ENCODE measurements around the gene IP6K1. TPM values are rescaled to one million over a fixed set of nuclear protein-coding genes. Genes with fewer than 3 reads are reported as not detected.
"Not testable (repeated sequence)": the region's sequence is repeated elsewhere in the genome, so short reads cannot be mapped to it uniquely, and the experiment has no call there.

The IP6K1 gene
- total RNA-seq, 2 donors from 2014 or later: 54.1 to 56.4 TPM

- H3K36me3 Mint-ChIP-seq (ENCODE audit: low read depth); ATAC-seq; H3K9me3 ChIP-seq (ENCODE audit: control insufficient read depth, low read length, poor library complexity, severe bottlenecking); H3K27me3 Mint-ChIP-seq; DNase-seq: not testable (repeated sequence)
- Mint-ChIP-seq H3K27ac (peak overlapping the region; percentile 98), H3K4me3 (peak overlapping the region; percentile 98), H3K4me1 (peaks cover 26% of the 10 kb centered on the region)
Measured at GRCh38 chr3:49688338-49689045, 97.8 kb downstream of the IP6K1 start.

DNA sequence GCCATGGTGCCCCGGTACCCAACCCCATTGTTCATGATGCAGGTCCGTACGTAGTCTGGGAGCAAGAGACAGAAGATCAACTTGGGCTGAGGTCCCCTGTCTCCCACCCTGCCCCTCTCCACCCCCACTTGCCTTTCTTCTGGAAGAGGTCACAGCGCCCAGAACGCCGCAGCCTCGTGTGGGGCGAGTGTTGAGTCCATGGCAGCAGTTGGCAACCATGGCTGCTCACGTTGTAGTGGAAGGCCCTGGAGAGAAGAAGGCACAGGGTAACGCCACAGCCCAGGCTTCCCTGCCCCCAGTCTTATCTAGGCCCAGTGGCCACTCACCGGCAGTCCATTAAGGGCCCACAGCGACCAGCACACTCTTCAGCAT lies 98.9 kb downstream of the IP6K1 start:
- ATAC-seq; H3K27me3 Mint-ChIP-seq; H3K27ac Mint-ChIP-seq; DNase-seq; H3K9me3 ChIP-seq (ENCODE audit: control insufficient read depth, low read length, poor library complexity, severe bottlenecking); H3K36me3 Mint-ChIP-seq (ENCODE audit: low read depth): not testable (repeated sequence)
- Mint-ChIP-seq H3K4me1 (peaks cover 25% of the 10 kb centered on the region), H3K4me3 (peak overlapping the region; percentile 71)

- H3K27me3 Mint-ChIP-seq; H3K9me3 ChIP-seq (ENCODE audit: control insufficient read depth, low read length, poor library complexity, severe bottlenecking); H3K27ac Mint-ChIP-seq; H3K36me3 Mint-ChIP-seq (ENCODE audit: low read depth): not testable (repeated sequence)
- peaks cover 25% of the 10 kb centered on the region for H3K4me1 Mint-ChIP-seq
- peak overlapping the region; percentile 71 for H3K4me3 Mint-ChIP-seq
- DNase-seq (peak in 1 of 3 donors; percentile 39), ATAC-seq (peak; percentile 10)
Measured at GRCh38 chr3:49686769-49687423, 99.4 kb downstream of the IP6K1 start.

GRCh38 chr3:49686346-49686745 lies 100.0 kb downstream of the IP6K1 start:
- H3K36me3 Mint-ChIP-seq (ENCODE audit: low read depth); H3K27ac Mint-ChIP-seq; H3K27me3 Mint-ChIP-seq; H3K9me3 ChIP-seq (ENCODE audit: control insufficient read depth, low read length, poor library complexity, severe bottlenecking): not testable (repeated sequence)
- Mint-ChIP-seq H3K4me1 (peaks cover 25% of the 10 kb centered on the region), H3K4me3 (peak overlapping the region; percentile 71)
- ATAC-seq (peak; percentile 24), DNase-seq (peak in 1 of 3 donors; percentile 33)

DNA sequence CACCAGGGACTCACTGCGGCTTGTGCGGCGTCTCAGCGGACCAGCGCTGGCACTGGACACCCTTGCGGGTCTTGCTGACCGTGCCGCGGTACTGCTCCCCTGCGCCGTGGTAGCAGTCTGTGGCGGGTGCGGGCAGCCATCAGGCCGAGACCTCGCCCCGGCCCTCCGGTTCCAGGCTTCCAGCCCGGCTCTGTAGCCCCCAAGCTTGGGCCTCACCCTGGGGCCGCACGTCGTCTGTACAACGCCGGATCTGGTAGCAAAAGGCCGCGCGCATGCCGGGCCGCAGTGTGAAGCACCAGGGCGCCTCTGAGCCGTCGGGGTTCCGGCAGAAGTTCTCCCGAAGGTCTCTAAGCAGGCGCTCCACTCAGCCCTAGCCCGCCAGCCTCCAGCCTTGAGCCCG lies 100.5 kb downstream of the IP6K1 start:
- not testable (repeated sequence) for ATAC-seq; H3K27me3 Mint-ChIP-seq; H3K36me3 Mint-ChIP-seq (ENCODE audit: low read depth); H3K27ac Mint-ChIP-seq; H3K9me3 ChIP-seq (ENCODE audit: control insufficient read depth, low read length, poor library complexity, severe bottlenecking); DNase-seq
- peak overlapping the region; percentile 71 for H3K4me3 Mint-ChIP-seq
- H3K4me1 Mint-ChIP-seq: peaks cover 21% of the 10 kb centered on the region

DNA sequence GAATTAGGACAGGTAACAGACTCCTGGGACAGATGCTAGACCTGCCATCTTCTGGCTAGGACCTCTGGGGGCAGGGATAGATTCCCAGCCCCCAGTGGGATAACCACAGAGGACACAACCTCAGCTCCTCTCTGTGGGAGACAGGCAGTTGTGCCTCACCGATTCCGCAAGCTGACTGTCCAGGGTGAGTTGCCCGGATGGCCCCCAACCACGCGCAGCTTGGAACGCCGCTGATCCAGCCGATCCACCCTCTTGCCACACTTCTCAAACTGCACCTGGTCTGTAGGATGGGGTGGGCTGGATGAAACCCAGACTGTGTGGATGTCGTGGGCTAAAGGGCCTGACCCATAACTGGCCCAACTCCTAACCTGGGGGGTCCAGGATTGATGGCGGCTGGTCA lies 101.2 kb downstream of the IP6K1 start:
- H3K27me3 Mint-ChIP-seq; ATAC-seq; H3K9me3 ChIP-seq (ENCODE audit: control insufficient read depth, low read length, poor library complexity, severe bottlenecking); H3K27ac Mint-ChIP-seq; H3K36me3 Mint-ChIP-seq (ENCODE audit: low read depth); DNase-seq: not testable (repeated sequence)
- Mint-ChIP-seq H3K4me1 (peaks cover 17% of the 10 kb centered on the region), H3K4me3 (peak overlapping the region; percentile 21)

- peaks cover 18% of the 10 kb centered on the region for H3K4me1 Mint-ChIP-seq
- not testable (repeated sequence) for H3K9me3 ChIP-seq (ENCODE audit: control insufficient read depth, low read length, poor library complexity, severe bottlenecking); H3K27ac Mint-ChIP-seq; H3K36me3 Mint-ChIP-seq (ENCODE audit: low read depth); DNase-seq; H3K4me3 Mint-ChIP-seq; ATAC-seq; H3K27me3 Mint-ChIP-seq
Measured at GRCh38 chr3:49684453-49684852, 101.9 kb downstream of the IP6K1 start.

- H3K36me3 Mint-ChIP-seq (ENCODE audit: low read depth): peaks cover 10% of the 10 kb centered on the region
- DNase-seq: no peak
- peaks cover 9% of the 10 kb centered on the region for H3K4me1 Mint-ChIP-seq
- no peaks in the 10 kb centered on the region for H3K9me3 ChIP-seq (ENCODE audit: control insufficient read depth, low read length, poor library complexity, severe bottlenecking)
- H3K4me3 Mint-ChIP-seq: no peak overlapping the region
- H3K27me3 Mint-ChIP-seq: peaks cover 5% of the 10 kb centered on the region
- ATAC-seq: no peak
- no peak overlapping the region for H3K27ac Mint-ChIP-seq
Measured at GRCh38 chr3:49683162-49683561, 103.2 kb downstream of the IP6K1 start.

DNA sequence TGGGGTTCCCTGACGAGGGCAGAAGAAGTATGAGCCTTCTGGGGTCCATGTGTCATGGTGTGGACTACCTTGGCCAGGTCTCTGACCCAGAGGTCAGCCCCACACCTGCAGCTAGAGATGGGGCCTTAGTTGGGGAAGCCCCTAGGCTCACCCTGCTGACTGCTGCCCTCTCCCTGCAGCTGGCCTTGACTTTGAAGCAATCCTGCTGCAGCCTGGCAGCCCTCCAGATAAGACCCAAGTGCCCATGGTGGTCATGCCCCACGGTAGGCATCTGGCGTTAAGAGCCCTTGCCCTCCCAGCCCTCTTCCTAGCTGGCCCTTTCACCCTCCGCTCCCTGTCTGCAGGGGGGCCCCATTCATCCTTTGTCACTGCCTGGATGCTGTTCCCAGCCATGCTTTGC lies 104.8 kb downstream of the IP6K1 start:
- ATAC-seq: no peak
- H3K4me1 Mint-ChIP-seq: peaks cover 9% of the 10 kb centered on the region
- H3K9me3 ChIP-seq (ENCODE audit: control insufficient read depth, low read length, poor library complexity, severe bottlenecking): no peaks in the 10 kb centered on the region
- DNase-seq: no peak
- H3K27me3 Mint-ChIP-seq: no peaks in the 10 kb centered on the region
- no peak overlapping the region for H3K4me3 Mint-ChIP-seq
- H3K27ac Mint-ChIP-seq: no peak overlapping the region
- H3K36me3 Mint-ChIP-seq (ENCODE audit: low read depth): peaks cover 10% of the 10 kb centered on the region

DNA sequence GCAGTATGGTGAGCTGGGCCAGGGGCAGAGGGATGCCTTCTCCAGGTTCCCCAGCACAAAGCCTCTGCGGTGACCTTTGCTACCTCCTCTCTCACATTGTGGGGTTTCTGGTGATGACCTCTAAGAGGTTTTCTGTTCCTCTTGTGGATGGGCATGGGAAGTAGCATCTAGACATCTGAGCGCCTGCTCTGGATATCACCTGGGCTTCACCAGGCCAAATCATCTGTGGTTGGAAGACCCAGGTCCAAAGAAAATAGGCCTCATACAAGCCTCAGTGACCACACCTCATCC lies 105.2 kb downstream of the IP6K1 start:
- Mint-ChIP-seq H3K27me3 (no peaks in the 10 kb centered on the region), H3K4me1 (peaks cover 10% of the 10 kb centered on the region), H3K27ac (no peak overlapping the region), H3K4me3 (no peak overlapping the region), H3K36me3 (ENCODE audit: low read depth) (peaks cover 10% of the 10 kb centered on the region)
- ATAC-seq (no peak), DNase-seq (no peak)
- H3K9me3 ChIP-seq (ENCODE audit: control insufficient read depth, low read length, poor library complexity, severe bottlenecking): no peaks in the 10 kb centered on the region

GRCh38 chr3:49680493-49681231 lies 105.7 kb downstream of the IP6K1 start:
- Mint-ChIP-seq H3K4me3 (no peak overlapping the region), H3K27me3 (no peaks in the 10 kb centered on the region), H3K36me3 (ENCODE audit: low read depth) (peaks cover 10% of the 10 kb centered on the region), H3K4me1 (peaks cover 12% of the 10 kb centered on the region), H3K27ac (peak overlapping the region; percentile 34)
- no peak for ATAC-seq
- no peak for DNase-seq
- H3K9me3 ChIP-seq (ENCODE audit: control insufficient read depth, low read length, poor library complexity, severe bottlenecking): no peaks in the 10 kb centered on the region

DNA sequence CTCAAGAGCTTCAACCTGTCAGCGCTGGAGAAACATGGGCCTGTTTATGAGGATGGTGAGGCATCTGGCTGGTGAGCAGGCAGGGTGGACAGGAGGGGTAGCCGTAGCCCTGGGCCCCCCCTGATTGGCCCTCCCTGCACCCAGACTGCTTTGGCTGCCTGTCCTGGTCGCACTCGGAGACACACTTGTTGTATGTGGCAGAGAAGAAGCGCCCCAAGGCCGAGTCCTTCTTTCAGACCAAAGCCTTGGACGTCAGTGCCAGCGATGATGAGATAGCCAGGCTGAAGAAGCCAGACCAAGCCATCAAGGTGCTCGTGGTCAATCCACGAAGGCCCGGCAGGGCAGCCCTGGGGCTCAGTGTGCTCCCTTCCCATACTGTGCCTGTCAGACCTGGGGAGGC lies 110.4 kb downstream of the IP6K1 start:
- peaks cover 29% of the 10 kb centered on the region for H3K4me1 Mint-ChIP-seq
- no peaks in the 10 kb centered on the region for H3K27me3 Mint-ChIP-seq
- DNase-seq (no peak), ATAC-seq (no peak)
- peaks cover 5% of the 10 kb centered on the region for H3K36me3 Mint-ChIP-seq (ENCODE audit: low read depth)
- no peak overlapping the region for H3K4me3 Mint-ChIP-seq
- no peaks in the 10 kb centered on the region for H3K9me3 ChIP-seq (ENCODE audit: control insufficient read depth, low read length, poor library complexity, severe bottlenecking)
- no peak overlapping the region for H3K27ac Mint-ChIP-seq

DNA sequence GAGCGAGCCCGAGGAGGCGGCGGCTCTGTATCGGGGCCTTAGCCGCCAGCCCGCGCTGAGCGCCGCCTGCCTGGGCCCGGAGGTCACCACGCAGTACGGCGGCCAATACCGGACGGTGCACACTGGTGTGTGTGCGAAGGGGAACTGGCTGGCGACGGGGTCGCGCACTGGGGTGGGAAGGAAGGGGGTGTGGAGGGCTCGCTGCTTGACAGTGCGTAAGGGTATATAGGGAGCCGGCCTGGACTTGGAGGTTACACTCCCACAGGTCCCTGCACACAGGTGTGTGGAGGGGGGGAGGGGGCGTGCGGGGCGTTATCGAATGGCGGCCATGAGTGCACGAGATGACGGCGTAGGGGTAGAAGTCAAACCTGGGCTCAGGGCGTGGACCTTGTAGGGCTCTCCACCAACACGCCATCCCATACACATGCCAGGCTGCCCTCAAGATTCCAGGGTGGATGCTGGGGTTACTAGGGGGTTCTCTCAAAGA lies 111.8 kb downstream of the IP6K1 start:
- DNase-seq: peak in 1 of 3 donors; percentile 21
- H3K36me3 Mint-ChIP-seq (ENCODE audit: low read depth): no peaks in the 10 kb centered on the region
- H3K4me3 Mint-ChIP-seq: peak overlapping the region; percentile 95
- H3K27me3 Mint-ChIP-seq: no peaks in the 10 kb centered on the region
- H3K27ac Mint-ChIP-seq: peak overlapping the region; percentile 70
- no peaks in the 10 kb centered on the region for H3K9me3 ChIP-seq (ENCODE audit: control insufficient read depth, low read length, poor library complexity, severe bottlenecking)
- peak; percentile 2 for ATAC-seq
- H3K4me1 Mint-ChIP-seq: peaks cover 24% of the 10 kb centered on the region

Data from T-helper 17 cell (primary cell).